ENCODE results near the gene SSTR4. TPM values are rescaled to one million over a fixed set of nuclear protein-coding genes. Genes with fewer than 3 reads are reported as not detected.

The SSTR4 gene
- total RNA-seq, 2 experiments from 2014 or later = not detected

DNA sequence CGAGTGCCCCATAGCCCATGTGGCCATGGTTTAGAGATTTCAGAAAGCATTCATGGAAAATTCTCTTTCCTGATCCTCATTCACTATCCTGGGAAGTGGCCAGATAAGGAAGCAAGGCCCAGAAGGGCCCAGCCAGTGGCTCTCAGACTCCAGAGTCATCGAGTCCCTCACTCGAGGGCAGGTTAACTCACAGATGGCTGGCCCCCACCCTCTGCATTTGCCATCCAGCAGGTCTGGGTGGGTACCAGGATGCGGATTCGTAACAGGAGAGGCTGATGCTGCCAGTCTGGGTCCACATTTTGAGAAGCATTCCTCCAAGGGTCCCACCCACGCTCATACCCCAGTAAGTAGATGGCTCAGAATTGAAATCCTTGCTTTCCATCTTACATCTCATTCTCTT lies 3.8 kb upstream of the SSTR4 start:
- CTCF ChIA-PET (ENCODE audit: unreplicated experiment) = no interaction called here
- Histone ChIP-seq H3K4me3 (ENCODE audit: low read depth, low read length, poor library complexity, severe bottlenecking) (no peak overlapping the region), H2AFZ (ENCODE audit: low read length) (no peak overlapping the region), H3K9me2 (ENCODE audit: insufficient read depth, low read length) (no peaks in the 10 kb centered on the region), H3K79me2 (ENCODE audit: insufficient read depth, low read depth, low read length) (no peaks in the 10 kb centered on the region), H4K20me1 (ENCODE audit: insufficient read depth, low read length) (no peaks in the 10 kb centered on the region), H3K36me3 (ENCODE audit: insufficient read depth, low read length) (no peaks in the 10 kb centered on the region), H3K4me1 (ENCODE audit: insufficient read depth, low read length, poor library complexity, severe bottlenecking) (no peaks in the 10 kb centered on the region), H3K27ac (ENCODE audit: low read depth, low read length, poor library complexity, severe bottlenecking) (no peak overlapping the region), H3K9me3 (ENCODE audit: low read length) (no peaks in the 10 kb centered on the region), H3K4me2 (ENCODE audit: low read length) (no peak overlapping the region)
- no TSS peak for BruUV-seq (replicated peaks)
- no peak for TF ChIP-seq CTCF (conservative IDR thresholded peaks at IDR 0.05; ENCODE audit: low read length)
- no peak for TF ChIP-seq EZH2phosphoT487 (IDR thresholded peaks at IDR 0.05; ENCODE audit: borderline replicate concordance, low read depth, low read length)
- DNase-seq (ENCODE audit: low spot score) = no peak
- POLR2A ChIA-PET = no interaction called here
- intact Hi-C loops (cut with micrococcal nuclease; ENCODE audit: unreplicated experiment) = no loop called here

- BruUV-seq (replicated peaks) = no TSS peak
- no peak overlapping the region for H3K27ac ChIP-seq (ENCODE audit: low read depth, low read length, poor library complexity, severe bottlenecking)
- H3K9me3 ChIP-seq (ENCODE audit: low read length) = no peaks in the 10 kb centered on the region
- no peaks in the 10 kb centered on the region for H3K79me2 ChIP-seq (ENCODE audit: insufficient read depth, low read depth, low read length)
- no peak overlapping the region for H2AFZ ChIP-seq (ENCODE audit: low read length)
- TF ChIP-seq CTCF (conservative IDR thresholded peaks at IDR 0.05; ENCODE audit: low read length) = no peak
- no peak for TF ChIP-seq EZH2phosphoT487 (IDR thresholded peaks at IDR 0.05; ENCODE audit: borderline replicate concordance, low read depth, low read length)
- no peak overlapping the region for H3K4me3 ChIP-seq (ENCODE audit: low read depth, low read length, poor library complexity, severe bottlenecking)
- ChIA-PET POLR2A (no interaction called here), CTCF (ENCODE audit: unreplicated experiment) (no interaction called here)
- intact Hi-C loops (cut with micrococcal nuclease; ENCODE audit: unreplicated experiment) = no loop called here
- H3K4me2 ChIP-seq (ENCODE audit: low read length) = no peak overlapping the region
- no peaks in the 10 kb centered on the region for H3K36me3 ChIP-seq (ENCODE audit: insufficient read depth, low read length)
- no peak for DNase-seq (ENCODE audit: low spot score)
- H3K4me1 ChIP-seq (ENCODE audit: insufficient read depth, low read length, poor library complexity, severe bottlenecking) = no peaks in the 10 kb centered on the region
- no peaks in the 10 kb centered on the region for H3K9me2 ChIP-seq (ENCODE audit: insufficient read depth, low read length)
- H4K20me1 ChIP-seq (ENCODE audit: insufficient read depth, low read length) = no peaks in the 10 kb centered on the region
Measured at GRCh38 chr20:23032056-23032749, 2.9 kb upstream of the SSTR4 start.

- Histone ChIP-seq H4K20me1 (ENCODE audit: insufficient read depth, low read length) (no peaks in the 10 kb centered on the region), H3K36me3 (ENCODE audit: insufficient read depth, low read length) (no peaks in the 10 kb centered on the region), H3K27ac (ENCODE audit: low read depth, low read length, poor library complexity, severe bottlenecking) (no peak overlapping the region), H3K4me1 (ENCODE audit: insufficient read depth, low read length, poor library complexity, severe bottlenecking) (no peaks in the 10 kb centered on the region), H3K9me3 (ENCODE audit: low read length) (no peaks in the 10 kb centered on the region), H2AFZ (ENCODE audit: low read length) (no peak overlapping the region), H3K79me2 (ENCODE audit: insufficient read depth, low read depth, low read length) (no peaks in the 10 kb centered on the region), H3K4me3 (ENCODE audit: low read depth, low read length, poor library complexity, severe bottlenecking) (no peak overlapping the region), H3K9me2 (ENCODE audit: insufficient read depth, low read length) (no peaks in the 10 kb centered on the region), H3K4me2 (ENCODE audit: low read length) (no peak overlapping the region)
- ChIA-PET CTCF (ENCODE audit: unreplicated experiment) (no interaction called here), POLR2A (no interaction called here)
- intact Hi-C loops (cut with micrococcal nuclease; ENCODE audit: unreplicated experiment) = no loop called here
- no TSS peak for BruUV-seq (replicated peaks)
- no peak for DNase-seq (ENCODE audit: low spot score)
- TF ChIP-seq EZH2phosphoT487 (IDR thresholded peaks at IDR 0.05; ENCODE audit: borderline replicate concordance, low read depth, low read length) (no peak), CTCF (conservative IDR thresholded peaks at IDR 0.05; ENCODE audit: low read length) (no peak)
Measured at GRCh38 chr20:23032750-23033078, 2.4 kb upstream of the SSTR4 start.
